GM19239 (cell line): ENCODE results near the gene RNF217.
"Not testable (repeated sequence)": the region's sequence is repeated elsewhere in the genome, so short reads cannot be mapped to it uniquely, and the experiment has no call there.

Experiments
- DNase-seq: peaks from one replicate; pipeline ENCODE4 v3.0.0; 2011; ENCODE audit warnings: low spot score; ENCODE audit not compliant: insufficient read length
- FAIRE-seq: peaks from 2 replicates; lab custom pipeline; 2011; peaks lifted over from hg19 to GRCh38; lab: Jason Lieb, UNC

Gene RNF217

GRCh38 chr6:125046107-125046925 is 84.1 kb downstream of the RNF217 start:
- no peak for DNase-seq
- FAIRE-seq = no peak

GRCh38 chr6:125048274-125048673 is 86.0 kb downstream of the RNF217 start:
- FAIRE-seq = no peak
- DNase-seq = no peak

DNA sequence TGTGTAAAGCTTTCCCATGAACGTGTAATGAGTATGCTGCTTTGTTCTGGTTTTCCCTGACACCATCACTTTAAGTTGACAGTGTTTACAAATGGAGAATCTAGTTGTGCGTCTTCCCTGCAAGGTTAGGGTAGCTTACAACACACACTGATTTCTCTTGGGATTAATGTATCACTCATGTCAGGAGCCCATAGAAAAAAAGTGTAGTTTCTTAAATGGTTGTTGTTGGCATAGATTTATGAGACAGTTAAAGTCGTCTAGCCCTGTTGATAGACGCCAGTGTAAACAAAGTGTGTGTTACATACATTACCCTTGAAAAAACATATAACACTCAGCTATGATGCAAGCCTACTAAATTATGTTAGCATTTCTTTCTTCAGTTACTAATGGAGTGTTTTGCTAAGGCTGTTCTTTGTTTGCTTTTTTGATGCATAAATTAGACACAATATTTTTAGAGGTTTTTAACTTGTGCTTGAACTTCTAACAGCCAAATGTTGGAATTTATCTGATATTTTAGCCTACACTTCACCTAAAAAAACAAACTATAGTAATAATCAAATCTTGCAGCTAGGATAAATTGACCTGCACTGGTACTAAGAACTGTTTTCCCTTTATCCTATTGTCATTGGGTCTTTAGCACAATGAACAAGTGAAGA is 88.6 kb downstream of the RNF217 start:
- DNase-seq = no peak
- no peak for FAIRE-seq

GRCh38 chr6:125053809-125054208 is 91.6 kb downstream of the RNF217 start:
- DNase-seq (no peak), FAIRE-seq (no peak)

DNA sequence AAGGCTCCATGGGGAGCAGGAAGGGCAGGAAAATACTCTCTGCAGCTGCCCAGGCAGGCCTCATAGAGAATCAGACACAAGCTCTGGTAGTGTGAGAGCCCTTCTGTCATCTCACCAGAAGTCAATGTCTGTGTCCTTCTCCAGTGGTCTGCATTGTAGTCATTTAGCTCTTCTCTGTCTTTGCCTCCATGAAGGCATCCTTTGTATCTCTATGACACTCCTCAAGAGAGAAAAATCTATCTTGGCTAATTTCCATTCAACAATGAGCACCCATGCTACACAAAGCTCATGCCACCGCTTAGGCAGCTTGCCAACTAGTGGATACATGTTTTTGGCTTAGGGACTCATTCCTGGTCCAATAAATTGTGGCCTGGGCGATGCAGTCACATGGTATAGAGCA is 92.1 kb downstream of the RNF217 start:
- FAIRE-seq = no peak

GRCh38 chr6:125057392-125058246 is 95.4 kb downstream of the RNF217 start:
- FAIRE-seq (no peak), DNase-seq (no peak)

More for the DNA sequence above, 92.1 kb downstream of the RNF217 start:
- DNase-seq = no peak

GRCh38 chr6:125058546-125058945 is 96.3 kb downstream of the RNF217 start:
- no peak for FAIRE-seq

GRCh38 chr6:125063307-125063706 is 101.1 kb downstream of the RNF217 start:
- no peak for FAIRE-seq

More at GRCh38 chr6:125058546-125058945, 96.3 kb downstream of the RNF217 start:
- no peak for DNase-seq

GRCh38 chr6:125066140-125066539 is 103.9 kb downstream of the RNF217 start:
- no peak for FAIRE-seq
- DNase-seq = no peak

More at GRCh38 chr6:125063307-125063706, 101.1 kb downstream of the RNF217 start:
- no peak for DNase-seq

GRCh38 chr6:125066964-125067363 is 104.7 kb downstream of the RNF217 start:
- DNase-seq = no peak
- FAIRE-seq = no peak

GRCh38 chr6:125067552-125067951 is 105.3 kb downstream of the RNF217 start:
- DNase-seq (no peak), FAIRE-seq (no peak)

- no peak for DNase-seq
- no peak for FAIRE-seq
Measured at GRCh38 chr6:125073071-125073470, 110.8 kb downstream of the RNF217 start.

GRCh38 chr6:125074120-125074519 is 111.9 kb downstream of the RNF217 start:
- no peak for DNase-seq
- no peak for FAIRE-seq

DNA sequence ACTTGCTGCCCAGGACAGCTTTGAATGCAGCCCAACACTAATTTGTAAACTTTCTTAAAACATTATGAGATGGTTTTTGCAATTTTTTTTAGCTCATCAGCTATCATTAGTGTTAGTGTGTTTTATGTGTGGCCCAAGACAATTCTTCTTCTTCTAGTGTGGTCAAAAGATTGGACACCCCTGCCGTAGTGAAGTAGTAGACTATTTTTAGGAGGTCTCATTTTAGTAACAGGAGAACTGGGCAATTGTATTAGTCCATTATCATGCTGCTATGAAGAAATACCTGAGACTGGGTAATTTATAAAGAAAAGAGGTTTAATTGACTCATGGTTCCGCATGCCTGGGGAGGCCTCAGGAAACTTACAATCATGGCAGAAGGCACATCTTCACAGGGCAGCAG is 112.8 kb downstream of the RNF217 start:
- not testable (repeated sequence) for FAIRE-seq, DNase-seq

DNA sequence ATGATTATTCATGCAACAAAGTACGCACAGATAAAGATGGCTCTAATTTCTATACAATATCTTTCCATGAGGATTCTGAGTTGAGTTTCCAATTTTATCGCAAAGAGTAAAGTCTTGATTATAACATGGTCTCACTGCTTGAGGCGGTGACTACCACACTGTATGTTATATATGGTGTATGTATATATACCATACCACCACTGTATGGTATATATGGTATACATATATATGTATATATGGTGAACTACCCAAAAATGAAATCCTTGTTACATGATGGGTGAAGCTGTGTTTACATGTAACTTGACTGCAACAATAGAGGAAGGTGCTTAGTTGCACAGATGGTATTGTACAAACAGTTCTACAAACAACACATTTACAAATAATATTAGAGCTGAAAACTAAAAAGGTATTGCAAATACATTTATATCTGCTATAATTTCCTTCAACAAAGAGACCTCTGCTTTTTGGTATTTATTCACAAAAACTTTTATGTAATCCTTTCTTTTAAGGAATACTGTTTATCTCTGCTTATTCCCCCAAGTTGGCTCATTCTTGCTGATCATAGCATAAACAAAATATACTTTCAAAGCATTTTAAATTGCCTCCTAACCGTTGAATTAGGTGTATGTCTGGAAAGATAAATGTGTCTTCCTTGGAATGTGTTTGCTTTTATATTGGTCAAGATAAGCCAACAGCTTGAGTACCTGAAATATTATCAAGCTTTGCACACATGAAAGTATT is 113.7 kb downstream of the RNF217 start:
- no peak for FAIRE-seq
- DNase-seq = no peak

- FAIRE-seq (no peak), DNase-seq (no peak)
Measured at GRCh38 chr6:125076482-125076742, 114.2 kb downstream of the RNF217 start.

GRCh38 chr6:125077453-125077852 is 115.2 kb downstream of the RNF217 start:
- no peak for FAIRE-seq
- no peak for DNase-seq

- FAIRE-seq = no peak
- DNase-seq = no peak
Measured at GRCh38 chr6:125078602-125079321, 116.5 kb downstream of the RNF217 start.

- DNase-seq = no peak
- FAIRE-seq = no peak
Measured at GRCh38 chr6:125082908-125083683, 120.9 kb downstream of the RNF217 start.
